SJSA1 (cell line): ENCODE data around the gene HAAO. TPM values are rescaled to one million over a fixed set of nuclear protein-coding genes. Genes with fewer than 3 reads are reported as not detected.

Source experiments
- DNase-seq, 2 experiments: peaks; one replicate each; pipeline ENCODE4 v3.0.0-alpha.2; 2015 to 2020; ENCODE audit warnings: low spot score in 2 of 2, low read depth in 1 of 2
- H3K27ac ChIP-seq: fragments of 250-450 bp; sonication (Bioruptor Pico); 2 replicates; pipeline ENCODE4 v1.5.1; 2020; ENCODE audit warnings: mild to moderate bottlenecking, moderate library complexity
- H3K27me3 ChIP-seq: fragments of 250-450 bp; sonication (Bioruptor Pico); replicated peaks from 2 replicates; pipeline ENCODE4 v1.5.1; 2020; ENCODE audit warnings: mild to moderate bottlenecking, moderate library complexity
- H3K36me3 ChIP-seq: fragments of 250-450 bp; sonication (Bioruptor Pico); 2 replicates; pipeline ENCODE4 v1.5.1; 2020; ENCODE audit warnings: mild to moderate bottlenecking
- H3K4me1 ChIP-seq: fragments of 250-450 bp; sonication (Bioruptor Pico); replicated peaks from 2 replicates; pipeline ENCODE4 v1.6.1; 2021; ENCODE audit warnings: mild to moderate bottlenecking
- H3K4me3 ChIP-seq: fragments of 250-450 bp; sonication (Bioruptor Pico); 2 replicates; pipeline ENCODE4 v1.5.1; 2020; ENCODE audit warnings: mild to moderate bottlenecking
- H3K9me3 ChIP-seq: fragments of 250-450 bp; sonication (Bioruptor Pico); replicated peaks from 2 replicates; pipeline ENCODE4 v1.5.1; 2020; ENCODE audit warnings: mild to moderate bottlenecking
- total RNA-seq: library from RNA; depleted of rRNA; stranded (reverse); fragments of >200 nt; shearing (Covaris generic); gene quantifications from 2 replicates; pipeline ENCODE4 v1.2.3, GENCODE V29; 2014

The HAAO gene
- total RNA-seq, 1 experiment from 2014 or later = not detected

GRCh38 chr2:42828487-42829425, 36.4 kb upstream of the HAAO start:
- Histone ChIP-seq H3K4me3 (no peak overlapping the region), H3K9me3 (no peaks in the 10 kb centered on the region), H3K36me3 (no peaks in the 10 kb centered on the region), H3K4me1 (peaks cover 35% of the 10 kb centered on the region), H3K27ac (no peak overlapping the region), H3K27me3 (no peaks in the 10 kb centered on the region)
- DNase-seq = peak; percentile 77 to 79

GRCh38 chr2:42827647-42828486, 35.5 kb upstream of the HAAO start:
- Histone ChIP-seq H3K9me3 (no peaks in the 10 kb centered on the region), H3K27me3 (no peaks in the 10 kb centered on the region), H3K36me3 (no peaks in the 10 kb centered on the region), H3K27ac (no peak overlapping the region), H3K4me1 (peaks cover 35% of the 10 kb centered on the region), H3K4me3 (no peak overlapping the region)
- peak; percentile 77 to 90 for DNase-seq

DNA sequence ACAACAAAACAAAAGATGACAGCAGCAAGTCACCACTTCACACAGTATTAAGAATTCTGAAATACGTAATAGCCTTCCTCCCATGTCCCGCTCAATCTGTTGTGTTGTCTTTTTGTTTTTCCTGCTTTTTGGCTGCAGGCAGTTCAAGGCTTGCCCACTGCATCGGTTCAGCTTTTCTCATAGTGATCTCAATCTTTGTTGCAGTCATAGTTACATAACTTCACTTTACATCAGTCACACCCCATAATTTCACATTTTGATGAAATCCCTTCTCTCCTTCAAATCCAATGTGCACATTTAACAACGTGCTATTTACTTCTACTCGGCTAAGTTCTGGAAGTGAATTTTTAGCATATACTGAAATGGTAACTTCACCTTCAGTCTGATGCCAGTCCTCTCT, 33.8 kb upstream of the HAAO start:
- no peak overlapping the region for H3K4me3 ChIP-seq
- peaks cover 35% of the 10 kb centered on the region for H3K4me1 ChIP-seq
- H3K27me3 ChIP-seq = no peaks in the 10 kb centered on the region
- DNase-seq = no peak
- no peak overlapping the region for H3K27ac ChIP-seq
- H3K9me3 ChIP-seq = no peaks in the 10 kb centered on the region
- no peaks in the 10 kb centered on the region for H3K36me3 ChIP-seq

DNA sequence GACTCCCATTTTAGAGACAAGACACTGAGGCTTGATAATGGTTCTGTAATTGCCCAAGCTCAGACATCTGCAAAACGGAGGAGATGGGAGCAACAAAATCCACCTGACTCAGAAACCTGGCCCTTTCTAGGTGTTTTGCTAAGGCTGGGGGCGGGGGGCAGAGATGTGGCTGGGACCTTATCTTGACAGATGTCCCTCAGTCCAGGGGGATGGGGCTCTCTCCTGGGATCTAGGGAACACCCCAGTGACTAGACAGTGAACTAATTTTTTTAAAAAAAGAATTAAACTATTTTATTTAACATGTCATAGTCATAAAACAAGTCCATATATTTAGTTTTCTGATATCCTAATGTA, 32.0 kb upstream of the HAAO start:
- Histone ChIP-seq H3K9me3 (0 out of 2 replicates have a peak, but pooled peaks cover 2% of the 10 kb centered on the region), H3K4me3 (no peak overlapping the region), H3K4me1 (peaks cover 17% of the 10 kb centered on the region), H3K36me3 (no peaks in the 10 kb centered on the region), H3K27ac (no peak overlapping the region), H3K27me3 (no peaks in the 10 kb centered on the region)
- no peak for DNase-seq

DNA sequence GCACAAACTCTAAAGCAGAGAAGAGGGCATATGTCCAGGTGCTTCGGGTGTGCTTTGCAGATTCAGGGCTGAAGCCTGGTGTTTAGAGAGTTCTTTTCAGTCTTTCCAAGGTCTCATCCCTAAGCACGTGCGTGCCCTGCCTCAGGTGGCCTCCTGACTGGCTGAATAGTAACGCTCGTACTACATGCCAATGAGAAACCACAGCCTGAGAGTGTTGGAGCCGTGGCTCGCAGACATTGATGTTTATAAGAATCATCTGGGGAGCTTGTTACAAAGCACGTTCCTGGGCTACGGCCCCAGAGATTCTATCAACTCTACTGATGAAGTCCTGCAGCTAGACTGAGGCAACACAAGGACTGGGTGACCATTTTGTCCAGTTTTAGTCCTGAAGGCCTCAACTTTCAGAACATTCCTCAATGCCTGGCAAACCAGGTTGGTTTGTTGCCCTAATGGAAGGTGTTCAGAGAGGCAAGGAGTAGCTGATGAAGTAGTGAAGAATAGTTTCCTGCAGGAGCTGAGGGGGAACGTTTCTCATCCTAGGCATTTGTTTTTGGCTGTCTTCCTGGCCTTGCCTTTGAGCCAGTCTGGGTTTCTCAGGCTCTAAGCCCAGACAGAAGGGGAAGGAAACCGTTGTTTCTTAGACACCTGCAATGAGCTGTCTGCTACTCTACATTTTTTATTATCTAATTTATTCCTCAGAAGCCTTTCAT, 31.5 kb upstream of the HAAO start:
- no peak overlapping the region for H3K4me3 ChIP-seq
- H3K27ac ChIP-seq = no peak overlapping the region
- H3K27me3 ChIP-seq = no peaks in the 10 kb centered on the region
- DNase-seq = no peak
- peaks cover 11% of the 10 kb centered on the region for H3K4me1 ChIP-seq
- no peaks in the 10 kb centered on the region for H3K36me3 ChIP-seq
- H3K9me3 ChIP-seq = 0 out of 2 replicates have a peak, but pooled peaks cover 2% of the 10 kb centered on the region

DNA sequence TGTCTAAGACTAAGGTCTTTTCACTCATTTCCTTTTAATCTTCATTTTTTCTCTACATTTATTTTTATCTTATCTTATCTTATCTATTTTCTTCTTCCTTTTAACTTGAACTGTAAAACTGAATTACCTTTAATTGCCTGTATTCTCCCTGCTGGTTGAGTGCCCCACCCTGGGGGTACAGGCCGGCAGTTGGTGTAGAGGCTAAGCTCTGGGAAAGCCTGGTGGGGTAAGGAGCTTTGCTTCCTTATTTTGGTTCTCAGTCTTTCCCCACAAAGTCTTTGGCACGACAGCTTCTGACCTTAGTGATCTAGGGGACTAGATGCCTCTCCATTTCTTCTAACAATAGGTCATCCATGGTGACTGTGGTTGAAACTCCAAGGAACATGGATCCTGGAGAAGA, 26.8 kb upstream of the HAAO start:
- no peaks in the 10 kb centered on the region for H3K36me3 ChIP-seq
- H3K27me3 ChIP-seq = no peaks in the 10 kb centered on the region
- no peak overlapping the region for H3K4me3 ChIP-seq
- DNase-seq = no peak
- no peak overlapping the region for H3K27ac ChIP-seq
- H3K9me3 ChIP-seq = 0 out of 2 replicates have a peak, but pooled peaks cover 2% of the 10 kb centered on the region
- no peaks in the 10 kb centered on the region for H3K4me1 ChIP-seq

DNA sequence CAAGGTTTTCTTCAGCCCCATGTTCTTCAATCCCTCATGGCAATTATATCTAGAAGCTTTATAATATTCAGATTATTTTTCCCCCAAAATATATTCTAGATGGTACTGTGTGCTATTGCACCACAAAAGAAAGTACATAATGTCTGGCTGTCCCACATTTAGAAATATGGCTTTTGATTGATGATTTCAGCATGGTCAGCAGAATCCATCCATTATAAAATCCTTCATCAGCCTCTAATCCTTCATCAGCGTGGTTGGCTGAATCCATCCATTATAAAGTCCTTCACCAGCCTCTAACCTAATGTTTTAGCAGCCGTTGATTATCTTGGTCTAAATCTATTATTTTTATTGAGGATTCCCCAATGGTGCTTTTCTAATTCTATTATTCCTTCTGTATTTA, 23.3 kb upstream of the HAAO start:
- no peaks in the 10 kb centered on the region for H3K27me3 ChIP-seq
- no peak for DNase-seq
- H3K9me3 ChIP-seq = 0 out of 2 replicates have a peak, but pooled peaks cover 2% of the 10 kb centered on the region
- H3K4me3 ChIP-seq = no peak overlapping the region
- H3K36me3 ChIP-seq = no peaks in the 10 kb centered on the region
- H3K27ac ChIP-seq = no peak overlapping the region
- peaks cover 9% of the 10 kb centered on the region for H3K4me1 ChIP-seq

DNA sequence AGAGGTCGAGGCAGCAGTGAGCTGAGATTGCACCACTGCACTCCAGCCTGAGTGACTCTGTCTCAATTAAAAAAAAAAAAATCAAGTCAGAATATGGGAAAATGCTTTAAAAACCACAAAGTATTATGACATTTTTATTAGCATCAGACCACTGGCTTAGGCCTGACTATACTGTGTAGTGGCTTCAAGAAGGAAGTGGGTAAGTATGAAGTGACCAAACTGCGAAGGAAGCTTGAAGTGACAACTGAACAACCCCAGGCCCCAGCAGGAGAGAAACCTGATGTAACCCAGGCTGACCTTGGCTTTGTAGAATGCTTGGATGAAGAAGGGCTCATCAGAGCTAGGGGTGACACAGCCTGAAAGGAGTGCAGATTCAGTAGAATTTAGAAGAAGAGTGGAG, 21.4 kb upstream of the HAAO start:
- peaks cover 15% of the 10 kb centered on the region for H3K4me1 ChIP-seq
- no peaks in the 10 kb centered on the region for H3K36me3 ChIP-seq
- no peaks in the 10 kb centered on the region for H3K27me3 ChIP-seq
- no peak for DNase-seq
- no peaks in the 10 kb centered on the region for H3K9me3 ChIP-seq
- no peak overlapping the region for H3K4me3 ChIP-seq
- H3K27ac ChIP-seq = no peak overlapping the region

GRCh38 chr2:42812899-42813479, 20.6 kb upstream of the HAAO start:
- no peaks in the 10 kb centered on the region for H3K36me3 ChIP-seq
- no peak overlapping the region for H3K27ac ChIP-seq
- H3K4me3 ChIP-seq = no peak overlapping the region
- H3K4me1 ChIP-seq = peaks cover 15% of the 10 kb centered on the region
- no peak for DNase-seq
- no peaks in the 10 kb centered on the region for H3K27me3 ChIP-seq
- H3K9me3 ChIP-seq = no peaks in the 10 kb centered on the region

DNA sequence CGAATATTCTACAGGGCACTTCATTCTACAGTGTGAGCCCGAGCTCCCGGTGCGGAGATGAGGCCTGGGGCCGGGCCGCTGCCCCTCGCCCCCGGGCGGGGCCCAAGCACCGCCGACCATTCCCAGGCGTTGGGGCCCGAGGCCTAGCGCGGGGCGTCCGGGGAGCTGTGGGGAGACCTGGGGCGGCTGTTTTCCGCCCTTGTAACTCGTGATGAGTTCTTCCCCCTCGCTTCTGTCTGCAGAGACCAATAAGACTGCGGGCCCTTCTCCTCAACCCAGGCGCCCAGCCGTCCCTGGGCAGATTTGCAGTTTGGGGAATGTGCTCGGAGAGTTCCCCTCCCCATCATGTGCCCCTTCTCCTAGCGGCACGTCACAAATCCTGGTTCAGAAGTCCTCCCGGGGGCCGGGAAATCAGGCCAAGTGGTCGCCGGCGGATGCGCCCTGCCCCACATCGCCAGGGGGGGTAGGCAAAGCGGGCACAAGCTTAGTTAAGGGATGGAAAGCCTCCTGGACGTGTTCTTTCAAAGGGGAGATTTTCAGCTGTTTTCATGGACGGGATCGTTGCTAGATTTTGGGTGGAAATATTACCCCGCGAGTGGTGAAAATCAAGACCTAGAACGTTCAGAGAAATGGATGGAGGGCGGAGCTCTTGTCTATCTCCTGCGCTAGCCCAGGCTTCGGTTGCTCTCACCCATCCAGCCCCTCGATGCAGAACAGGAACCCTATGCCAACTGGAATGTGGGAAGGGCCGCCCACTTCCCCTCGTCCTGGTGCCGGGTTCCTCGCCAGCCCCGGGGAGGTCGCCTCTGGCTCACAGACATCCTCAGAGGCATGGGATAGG, 18.8 kb upstream of the HAAO start:
- peak in 1 of 2 experiments; percentile 74 for DNase-seq
- peak overlapping the region; percentile 98 for H3K27ac ChIP-seq
- H3K36me3 ChIP-seq = no peaks in the 10 kb centered on the region
- peak overlapping the region; percentile 86 for H3K4me3 ChIP-seq
- no peaks in the 10 kb centered on the region for H3K27me3 ChIP-seq
- peaks cover 15% of the 10 kb centered on the region for H3K4me1 ChIP-seq
- no peaks in the 10 kb centered on the region for H3K9me3 ChIP-seq

- peak; percentile 94 to 99 for DNase-seq
- Histone ChIP-seq H3K36me3 (no peaks in the 10 kb centered on the region), H3K4me3 (peak overlapping the region; percentile 86), H3K9me3 (no peaks in the 10 kb centered on the region), H3K27ac (peak overlapping the region; percentile 98), H3K4me1 (peaks cover 15% of the 10 kb centered on the region), H3K27me3 (no peaks in the 10 kb centered on the region)
These were observed 18.0 kb upstream of the HAAO start for GRCh38 chr2:42810121-42810970.

GRCh38 chr2:42809819-42810120, 17.4 kb upstream of the HAAO start:
- Histone ChIP-seq H3K36me3 (no peaks in the 10 kb centered on the region), H3K27me3 (no peaks in the 10 kb centered on the region), H3K27ac (peak overlapping the region; percentile 98), H3K4me3 (peak overlapping the region; percentile 86), H3K4me1 (peaks cover 15% of the 10 kb centered on the region), H3K9me3 (no peaks in the 10 kb centered on the region)
- peak in 1 of 2 experiments; percentile 89 for DNase-seq
